ENCODE measurements around the gene CRYAA.

CRYAA gene

DNA sequence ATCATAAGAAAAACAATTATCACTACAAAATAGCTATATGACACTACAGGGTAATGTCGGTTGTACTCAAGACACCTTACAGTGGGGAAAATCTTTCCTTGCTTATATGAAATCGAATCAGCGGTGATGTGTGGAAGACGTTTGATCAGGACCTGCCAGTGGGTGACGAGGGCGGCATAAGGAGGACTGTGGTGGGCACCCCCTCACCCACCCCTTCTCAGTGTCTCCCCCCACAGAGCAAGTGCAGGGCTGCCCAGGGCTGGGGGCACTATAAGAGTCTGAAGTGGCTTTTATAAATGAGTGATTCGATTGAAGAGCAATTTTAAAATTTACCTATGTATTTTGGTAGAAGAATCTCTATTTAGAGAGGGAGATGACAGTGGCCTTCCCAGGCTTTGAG is 35.8 kb downstream of the CRYAA start:
- DNase-seq = no peak

DNA sequence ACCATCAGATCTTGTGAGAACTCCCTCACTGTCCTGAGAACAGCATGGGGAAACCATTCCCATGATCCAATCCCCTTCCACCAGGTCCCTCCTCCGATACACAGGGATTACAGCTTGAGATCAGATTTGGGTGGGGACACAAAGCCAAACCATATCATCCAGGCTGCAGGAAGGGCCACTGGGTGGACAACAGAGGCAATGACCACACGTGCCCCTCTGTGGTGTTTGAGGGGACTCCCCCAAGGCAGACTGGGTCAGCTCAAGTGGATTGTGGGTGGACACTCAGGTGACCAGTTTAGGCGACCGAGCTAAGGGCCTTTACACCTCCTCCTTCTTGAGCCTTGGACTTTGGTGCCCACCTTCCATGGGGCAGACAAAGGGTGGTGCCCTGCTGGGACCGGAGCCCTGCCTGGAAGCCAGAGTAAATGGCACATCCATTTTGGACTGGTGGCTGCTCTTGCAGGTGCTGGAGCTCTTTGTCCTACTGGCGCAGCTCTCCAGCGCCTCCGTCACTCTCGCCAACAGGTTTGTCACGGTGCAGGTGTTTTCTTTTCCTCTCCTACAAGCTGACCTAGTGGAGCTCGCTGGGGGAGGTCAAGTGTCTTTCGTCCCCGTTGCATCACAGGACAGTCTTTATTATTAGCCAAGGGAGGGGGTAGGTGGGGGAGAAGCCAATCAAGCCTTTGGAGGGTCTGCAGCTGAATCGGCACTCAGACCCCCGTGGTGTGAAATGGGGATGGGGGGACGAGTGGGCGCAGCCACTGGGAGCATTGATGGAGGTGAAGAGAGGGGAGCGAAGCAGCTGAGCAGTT is 37.6 kb downstream of the CRYAA start:
- no peak for DNase-seq

DNA sequence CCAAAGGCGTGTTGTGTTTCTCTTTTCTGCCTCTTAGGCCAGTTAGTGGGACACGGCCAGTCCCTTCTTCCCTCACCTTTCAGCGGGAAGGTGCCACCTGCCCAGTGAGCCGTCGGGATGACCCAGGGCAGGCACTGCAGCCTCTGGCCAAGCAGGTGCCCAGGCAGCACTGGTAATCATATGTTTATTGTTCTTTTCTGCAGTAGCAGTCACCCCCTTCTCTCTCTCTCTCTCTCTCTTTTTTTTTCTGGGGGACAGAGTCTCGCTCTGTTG is 38.2 kb downstream of the CRYAA start:
- DNase-seq = no peak

DNA sequence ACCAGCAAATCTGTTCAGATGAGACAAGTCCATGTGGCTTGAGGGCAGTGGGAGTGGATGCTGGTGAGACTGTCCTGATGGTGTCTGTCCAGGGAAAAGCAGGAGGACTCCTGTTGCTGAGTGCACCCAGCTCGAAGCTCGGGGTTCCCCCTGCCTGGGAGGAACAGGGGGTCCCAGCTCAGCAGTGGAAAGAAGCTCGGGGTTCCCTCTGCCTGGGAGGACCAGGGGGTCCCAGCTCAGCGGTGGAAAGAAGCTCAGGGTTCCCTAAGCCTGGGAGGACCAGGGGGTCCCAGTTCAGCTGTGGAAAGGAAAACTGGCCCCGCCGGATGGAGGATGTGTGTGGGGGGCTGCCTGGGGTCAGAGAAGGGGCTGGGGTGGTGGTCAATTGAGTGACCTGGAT is 39.1 kb downstream of the CRYAA start:
- DNase-seq = no peak

DNA sequence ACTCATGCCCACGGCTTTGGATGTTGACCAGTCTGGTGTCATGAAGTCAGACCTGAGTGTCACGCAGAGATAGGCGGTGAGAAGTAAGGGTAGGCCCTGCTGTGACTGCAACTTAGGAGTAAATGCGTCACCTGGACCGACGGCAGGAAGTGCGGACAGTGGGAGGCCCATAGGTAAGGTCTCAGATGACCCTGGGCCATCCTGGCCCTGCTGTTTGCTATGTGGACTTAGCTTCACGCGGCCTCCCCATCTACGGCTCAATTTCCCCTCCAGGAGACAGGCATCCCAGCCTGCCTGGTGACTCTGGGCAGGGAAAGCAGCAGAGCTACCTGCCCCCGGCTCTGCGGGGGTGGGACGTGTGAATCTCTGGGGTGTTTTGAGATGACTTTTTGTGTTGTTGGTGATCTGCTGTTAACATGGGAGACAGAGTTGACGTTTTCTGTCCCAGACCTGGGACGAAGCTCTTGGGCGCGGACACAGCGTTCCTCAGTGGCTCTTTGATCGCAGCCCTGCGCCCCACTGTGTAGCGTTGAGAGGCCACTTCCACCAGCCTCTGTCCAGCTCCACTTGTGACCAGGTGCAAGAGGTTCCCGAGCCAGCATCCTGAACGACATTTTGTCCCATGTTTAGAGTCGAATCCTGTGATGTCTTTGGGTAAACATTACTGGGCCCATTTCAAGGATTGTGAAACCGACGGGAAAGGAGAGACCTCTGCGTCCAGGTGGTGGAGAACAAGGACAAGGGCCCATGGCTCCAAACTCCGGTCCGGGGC is 39.9 kb downstream of the CRYAA start:
- no peak for DNase-seq

DNA sequence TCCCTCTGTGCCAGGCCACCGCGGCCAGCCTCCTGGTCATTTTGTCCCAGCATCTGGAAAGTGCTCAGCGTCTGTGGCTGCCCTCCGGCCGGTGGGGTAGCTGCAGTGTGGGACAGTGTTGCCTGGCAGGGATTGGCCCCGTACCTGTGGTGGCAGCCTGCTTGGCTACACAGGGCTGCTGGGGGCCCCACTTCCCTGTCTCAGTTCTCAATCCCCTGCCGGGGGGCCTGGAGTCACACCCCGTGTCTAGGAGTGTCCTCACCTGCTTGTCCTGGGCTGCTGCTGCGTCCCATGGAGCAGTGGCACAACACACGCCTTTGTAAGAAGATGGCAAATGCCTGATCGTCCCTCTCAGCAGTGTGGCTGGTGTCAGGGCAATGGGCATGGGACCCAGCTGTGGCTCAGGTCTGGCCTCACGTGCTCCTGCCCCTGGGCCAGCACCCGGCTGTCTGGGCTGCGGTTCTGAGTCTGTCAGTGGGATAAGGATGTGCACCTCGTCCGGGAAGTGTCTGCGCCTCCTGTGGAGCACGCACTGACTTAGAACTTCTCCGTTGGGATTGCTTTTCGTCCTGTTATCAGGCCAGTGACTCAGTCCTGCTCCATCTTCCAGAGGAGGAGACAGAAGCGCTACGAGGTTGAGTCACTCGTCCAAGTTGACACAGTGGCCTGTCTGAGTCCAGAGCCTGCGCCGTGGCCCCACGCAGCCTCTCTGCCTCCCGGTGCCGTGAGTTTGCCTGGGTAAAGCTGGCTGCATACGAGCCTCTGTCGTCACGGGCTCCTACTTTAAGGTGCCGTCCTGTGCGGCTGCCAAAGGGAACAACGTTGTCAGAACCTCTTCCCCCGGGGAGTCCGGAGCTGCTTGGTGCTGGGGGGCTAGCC is 41.0 kb downstream of the CRYAA start:
- DNase-seq = peak; percentile 60

DNA sequence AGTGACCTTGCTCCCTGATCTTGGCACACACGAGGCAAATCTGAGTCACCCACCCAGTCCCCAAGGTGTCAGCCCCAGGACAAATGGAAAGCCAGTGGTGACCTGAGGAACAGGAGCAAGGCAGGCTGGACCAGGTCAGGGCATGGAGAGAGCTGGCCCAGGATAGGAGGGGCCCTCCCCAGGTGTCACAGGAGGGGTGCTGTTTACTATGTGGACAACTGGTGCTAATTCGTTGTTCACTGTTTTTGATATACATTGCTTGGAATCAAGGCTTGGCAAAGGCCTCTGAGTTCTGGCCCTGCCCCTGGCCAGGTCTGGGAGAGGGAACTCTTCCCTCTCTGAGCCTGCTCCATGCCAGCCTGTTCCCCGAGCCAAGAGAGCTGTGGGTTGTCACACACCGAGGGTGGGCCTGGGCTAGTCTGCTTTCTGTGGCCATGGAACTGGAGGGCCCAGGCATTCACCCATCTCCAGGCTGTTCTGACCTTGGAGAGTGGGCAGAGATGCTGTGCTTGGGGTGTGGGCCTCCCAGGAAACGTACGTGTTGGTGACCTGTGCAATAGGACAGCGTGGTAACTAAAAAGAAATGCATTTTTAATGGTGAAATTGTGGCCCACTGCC is 41.8 kb downstream of the CRYAA start:
- DNase-seq = no peak

DNA sequence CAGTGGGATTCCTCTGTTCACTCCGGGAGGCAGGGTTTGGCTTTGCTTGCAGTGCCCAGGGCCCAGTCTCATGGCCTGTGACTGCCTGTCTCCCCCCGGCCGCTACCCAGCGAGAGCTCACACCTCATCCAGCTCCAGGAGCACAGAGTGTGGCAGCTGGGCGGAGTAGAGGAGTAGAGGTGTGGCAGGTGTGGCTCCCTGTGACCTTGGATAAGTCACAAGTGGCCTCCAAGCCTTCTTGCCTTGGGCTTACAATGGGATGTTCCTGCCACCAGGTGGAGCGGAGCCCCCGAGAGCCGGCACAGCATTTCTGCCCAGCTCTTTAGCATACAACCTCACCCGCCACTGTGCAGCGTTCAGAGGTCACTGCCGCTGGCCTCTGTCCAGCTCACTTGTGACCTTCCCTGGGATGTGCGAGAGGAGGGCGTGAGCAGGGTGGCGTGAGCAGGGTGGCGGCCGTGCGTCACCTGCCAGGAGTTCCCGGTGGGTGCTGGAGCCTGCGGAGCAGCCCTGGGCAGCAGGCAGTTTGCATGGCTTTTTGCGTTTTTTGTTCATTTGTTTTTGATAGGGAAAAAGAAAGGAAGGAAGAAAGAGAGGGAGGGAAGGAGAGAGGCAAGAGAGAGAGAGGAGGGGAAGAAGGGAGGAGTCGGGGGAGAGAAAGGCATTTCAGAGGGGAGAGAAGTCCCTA is 42.4 kb downstream of the CRYAA start:
- peak; percentile 18 for DNase-seq

DNA sequence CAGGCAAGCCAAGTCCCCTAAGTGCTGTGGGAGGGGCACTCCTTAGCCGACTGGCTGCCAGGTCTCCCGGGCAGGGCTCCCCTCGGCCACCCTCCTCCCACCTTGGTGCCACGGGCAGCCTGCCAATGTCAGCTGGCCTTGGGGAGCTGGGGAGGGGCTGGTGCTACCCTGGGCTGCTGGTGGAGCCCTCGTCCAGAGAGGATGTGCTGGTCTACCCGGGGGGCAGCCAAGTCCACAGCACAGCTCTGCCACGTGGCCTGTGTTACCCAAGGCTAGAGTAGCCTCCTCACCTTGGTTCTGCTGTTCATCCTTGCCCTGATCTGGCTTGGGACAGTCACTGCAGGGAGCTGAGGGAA is 42.9 kb downstream of the CRYAA start:
- DNase-seq = no peak

Measured in fibroblast of skin of right biceps (primary cell).